ENCODE data around the gene FCGR3A.
"Not testable (repeated sequence)": the region's sequence is repeated elsewhere in the genome, so short reads cannot be mapped to it uniquely, and the experiment has no call there.

Gene FCGR3A

GRCh38 chr1:161556990-161557389 is 7.4 kb upstream of the FCGR3A start:
- not testable (repeated sequence) for DNase-seq (ENCODE audit: low read depth in 2 of 2)

DNA sequence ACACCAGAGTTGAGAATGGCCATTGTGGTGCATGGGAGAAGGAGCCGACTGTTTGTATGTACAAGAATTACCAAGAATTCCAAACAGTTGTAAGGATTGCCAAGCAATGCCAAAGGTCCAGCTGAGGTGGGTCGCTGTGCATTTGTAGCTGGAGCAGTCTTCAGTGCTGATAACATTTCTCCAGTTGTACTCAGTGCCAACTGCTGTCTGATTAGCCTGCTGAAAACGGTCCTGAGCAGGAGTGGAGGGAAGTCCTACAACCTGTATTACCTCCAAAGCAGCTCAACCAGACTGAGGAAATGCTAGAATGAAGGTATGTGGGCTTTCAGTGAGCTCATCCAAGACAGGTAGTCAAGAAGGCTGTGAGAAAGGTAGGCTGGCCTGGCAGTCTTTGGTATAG is 6.5 kb upstream of the FCGR3A start:
- DNase-seq (ENCODE audit: low read depth in 2 of 2) = not testable (repeated sequence)

GRCh38 chr1:161554815-161555417 is 5.3 kb upstream of the FCGR3A start:
- DNase-seq (ENCODE audit: low read depth in 2 of 2) = not testable (repeated sequence)

- DNase-seq (ENCODE audit: low read depth in 2 of 2) = not testable (repeated sequence)
Measured at GRCh38 chr1:161554340-161554739, 4.7 kb upstream of the FCGR3A start.

DNA sequence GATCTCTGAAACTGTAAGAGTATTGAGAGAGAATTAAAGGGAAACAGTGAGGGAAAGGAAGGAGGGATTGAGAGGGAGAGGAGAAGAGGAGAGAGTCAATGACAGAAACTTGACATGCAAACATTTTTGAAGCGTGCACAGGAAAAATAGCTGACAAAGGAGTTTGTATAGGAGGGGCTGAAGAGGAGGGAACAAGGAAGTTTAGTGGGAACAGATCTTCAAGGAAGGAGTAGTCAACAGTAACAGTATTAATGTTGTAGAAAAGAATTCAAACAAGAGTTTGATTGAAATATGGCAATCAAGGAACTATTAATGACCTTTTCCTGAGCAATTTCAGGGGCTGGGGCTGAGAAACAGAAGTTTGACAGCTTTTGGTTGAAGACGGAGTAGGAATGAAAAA is 4.0 kb upstream of the FCGR3A start:
- not testable (repeated sequence) for DNase-seq (ENCODE audit: low read depth in 2 of 2)

DNA sequence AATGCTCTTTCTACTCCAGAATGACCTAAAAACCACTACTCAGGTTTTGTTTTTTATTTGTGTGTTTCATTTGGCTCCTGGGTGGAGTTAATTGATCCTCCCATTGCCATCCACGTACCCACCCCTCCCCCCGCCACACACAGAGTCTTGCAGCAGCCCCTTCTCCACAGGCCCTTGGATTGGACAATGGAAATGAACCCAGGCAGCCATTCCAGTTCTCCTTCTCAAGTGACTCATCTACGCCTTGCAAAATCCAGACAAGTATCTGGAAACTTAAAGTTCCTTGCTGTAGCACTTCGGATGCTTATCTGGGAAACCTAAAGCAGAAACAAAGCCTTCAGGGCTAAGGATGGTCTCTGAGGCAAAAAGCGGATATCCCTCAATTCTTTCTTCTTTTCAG is 1.3 kb upstream of the FCGR3A start:
- DNase-seq (ENCODE audit: low read depth in 2 of 2) = not testable (repeated sequence)

DNA sequence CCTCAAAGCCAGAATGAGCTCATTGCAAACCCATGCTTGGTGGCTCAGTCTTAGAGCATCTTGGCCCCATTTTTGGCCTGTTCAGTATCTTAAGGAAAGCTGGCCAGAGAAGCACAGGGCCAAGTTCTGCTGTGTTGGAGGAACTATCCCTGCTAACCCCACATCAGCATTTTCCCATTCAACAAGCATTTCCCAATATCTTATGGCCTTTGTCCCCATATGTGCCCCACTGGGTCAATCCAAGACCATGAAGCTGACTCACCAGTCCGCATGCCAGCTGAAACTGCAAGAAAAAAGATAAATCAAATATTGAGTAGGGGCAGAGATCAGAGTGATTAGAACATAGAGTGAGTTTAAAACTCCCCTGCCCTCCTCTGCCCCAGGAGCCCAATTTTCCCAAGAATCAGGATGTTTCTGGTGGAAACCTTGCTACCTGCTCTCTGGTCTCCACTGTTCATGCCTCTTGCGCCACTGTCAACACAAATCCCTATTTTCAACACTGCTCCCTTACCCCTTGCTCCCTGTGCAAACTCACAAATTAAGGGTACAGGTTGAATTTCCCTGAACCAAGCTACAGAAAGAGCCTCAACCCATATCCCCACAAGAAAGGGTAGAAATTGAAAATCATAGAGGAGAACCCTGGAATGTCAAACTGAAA is 740 bp downstream of the FCGR3A start:
- not testable (repeated sequence) for DNase-seq (ENCODE audit: low read depth in 2 of 2)

- not testable (repeated sequence) for DNase-seq (ENCODE audit: low read depth in 2 of 2)
Measured at GRCh38 chr1:161547995-161548741, 1.4 kb downstream of the FCGR3A start.

GRCh38 chr1:161545005-161545731 is 4.5 kb downstream of the FCGR3A start:
- not testable (repeated sequence) for DNase-seq (ENCODE audit: low read depth in 2 of 2)

GRCh38 chr1:161543125-161543524 is 6.5 kb downstream of the FCGR3A start:
- not testable (repeated sequence) for DNase-seq (ENCODE audit: low read depth in 2 of 2)

GRCh38 chr1:161542091-161542559 is 7.5 kb downstream of the FCGR3A start:
- DNase-seq (ENCODE audit: low read depth in 2 of 2) = not testable (repeated sequence)

GRCh38 chr1:161540570-161540960 is 9.1 kb downstream of the FCGR3A start:
- DNase-seq (ENCODE audit: low read depth in 2 of 2) = not testable (repeated sequence)

- DNase-seq (ENCODE audit: low read depth in 2 of 2) = peak; percentile 100
Measured at GRCh38 chr1:161539731-161540569, 9.7 kb downstream of the FCGR3A start.

DNA sequence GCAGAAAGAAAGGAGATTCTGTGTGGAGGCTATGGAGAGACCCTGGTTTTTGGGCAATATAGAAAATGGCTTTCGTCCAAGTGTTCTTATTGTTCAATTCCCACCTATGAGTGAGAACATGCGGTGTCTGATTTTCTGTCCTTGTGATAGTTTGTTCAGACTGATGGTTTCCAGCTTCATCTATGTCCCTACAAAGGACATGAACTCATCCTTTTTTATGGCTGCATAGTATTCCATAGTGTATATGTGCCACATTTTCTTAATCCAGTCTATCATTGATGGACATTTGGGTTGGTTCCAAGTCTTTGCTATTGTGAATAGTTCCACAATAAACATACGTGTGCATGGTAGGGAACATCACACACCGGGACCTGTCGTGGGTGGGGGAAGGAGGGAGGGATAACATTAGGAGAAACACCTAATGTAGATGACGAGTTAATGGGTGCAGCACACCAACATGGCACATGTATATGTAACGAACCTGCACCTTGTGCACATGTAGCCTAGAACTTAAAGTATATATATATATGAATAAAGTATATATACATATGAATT is 10.6 kb downstream of the FCGR3A start:
- DNase-seq (ENCODE audit: low read depth in 2 of 2) = not testable (repeated sequence)

DNA sequence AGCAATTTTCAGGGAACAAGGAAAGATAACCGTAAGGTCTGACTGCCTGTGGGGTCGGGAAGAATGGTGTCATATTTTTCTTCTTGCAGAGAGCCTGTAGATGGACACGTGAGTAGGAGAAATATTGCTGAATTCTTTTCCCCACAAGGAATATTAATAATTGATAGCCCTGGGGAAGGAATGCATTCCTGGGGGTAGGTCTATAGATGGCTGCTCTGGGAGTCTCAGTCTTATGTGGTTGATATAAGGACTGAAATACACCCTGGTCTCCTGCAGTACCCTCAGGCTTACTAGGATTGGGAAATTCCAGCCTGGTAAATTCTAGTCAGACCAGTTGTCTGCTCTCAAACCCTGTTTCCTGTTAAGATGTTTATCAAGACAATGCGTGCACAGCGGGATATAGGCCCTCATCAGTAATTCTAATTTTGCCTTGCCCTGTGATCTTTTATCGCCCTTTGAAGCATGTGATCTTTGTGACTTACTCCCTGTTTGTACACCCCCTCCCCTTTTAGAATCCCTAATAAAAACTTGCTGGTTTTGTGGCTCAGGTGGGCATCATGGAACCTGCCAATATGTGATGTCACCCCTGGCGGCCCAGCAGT is 12.4 kb downstream of the FCGR3A start:
- DNase-seq (ENCODE audit: low read depth in 2 of 2) = not testable (repeated sequence)

DNA sequence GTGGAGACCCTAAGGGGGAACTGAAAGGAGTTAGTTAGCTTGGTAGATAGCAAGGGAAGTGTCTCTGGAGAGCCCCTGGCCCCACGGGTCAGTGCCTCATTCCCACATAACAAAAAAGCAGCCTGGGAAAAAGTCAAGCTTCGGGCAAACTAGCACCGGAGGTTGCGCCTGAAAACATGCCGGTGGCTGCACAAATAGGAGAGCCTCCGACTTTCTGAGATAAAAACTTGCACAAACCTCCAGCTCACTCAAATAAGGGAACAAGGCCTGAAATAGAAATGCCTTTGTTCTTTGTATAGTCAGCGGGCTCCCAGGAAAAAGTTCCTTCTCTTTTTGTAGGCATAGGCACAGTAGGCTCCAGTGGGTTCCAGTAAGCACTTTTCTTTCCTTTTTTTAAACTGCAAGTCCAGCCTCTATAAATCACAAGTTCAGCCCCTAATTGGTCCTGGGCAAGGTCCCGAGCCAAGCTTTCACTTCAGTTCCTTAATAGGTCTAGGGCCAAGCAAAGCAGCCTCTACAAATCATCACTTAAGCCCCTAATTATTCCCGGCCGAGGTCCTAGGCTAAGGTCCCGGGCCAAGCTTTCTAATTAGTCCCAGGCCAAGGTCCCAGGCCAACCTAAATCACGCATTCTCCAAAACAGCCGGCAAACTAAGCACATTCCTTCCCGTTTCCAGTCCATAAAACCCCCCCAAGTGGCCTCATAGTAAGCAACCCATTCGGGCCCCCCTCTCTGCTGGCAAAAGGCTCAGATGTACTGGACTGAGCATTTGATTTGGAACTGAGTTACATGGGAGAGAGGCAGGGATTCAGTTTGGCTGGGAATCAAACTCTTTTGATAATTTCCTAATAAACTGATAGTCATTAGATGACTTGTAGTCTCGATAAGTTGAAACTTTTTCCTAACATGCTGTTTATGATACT is 16.7 kb downstream of the FCGR3A start:
- not testable (repeated sequence) for DNase-seq (ENCODE audit: low read depth in 2 of 2)

GRCh38 chr1:161531986-161532643 is 17.5 kb downstream of the FCGR3A start:
- no peak for DNase-seq (ENCODE audit: low read depth in 2 of 2)

Measured in stimulated activated CD4-positive, alpha-beta T cell treated with anti-CD3 and anti-CD28 coated beads, Interleukin-12 subunit alpha, Interleukin-12 subunit beta, amount 100 ng/mL, for 24 hours (primary cell).